A549 treated with GW870086 at 1 μM for 4 hours (cell line): ENCODE data around the gene ZNF276. TPM values are rescaled to one million over a fixed set of nuclear protein-coding genes. Genes with fewer than 3 reads are reported as not detected.

Experiments used
- total RNA-seq: library from RNA; stranded (reverse); fragments of 200-300 nt; extraction: Qiagen RNA extraction; gene quantifications from 5 replicates; pipeline ENCODE4 v1.2.3, GENCODE V29; 2022; ENCODE audit warnings: low read depth

The ZNF276 gene
- total RNA-seq, result 17.4 to 22.3 TPM (median 19.0 TPM) in 5 replicates

GRCh38 chr16:89720813-89721545 lies at the start of gene ZNF276, which contains the start of gene VPS9D1:
Gene ZNF276, plus strand, starts transcription at chr16:89721537. Its CDS starts 104 bp downstream, at chr16:89721641.
Gene VPS9D1, minus strand, starts transcription at chr16:89720898. Its CDS starts 37 bp downstream, at chr16:89720861.

GRCh38 chr16:89686520-89687091 lies 34.7 kb upstream of the ZNF276 start, which contains the start of gene CDK10:
Gene CDK10, plus strand, starts transcription at chr16:89686689. Its CDS starts 22 bp downstream, at chr16:89686711.

GRCh38 chr16:89701425-89702406 lies 19.6 kb upstream of the ZNF276 start, which contains the start of gene SPATA2L:
Gene SPATA2L, minus strand, starts transcription at chr16:89701705. Its CDS starts 473 bp downstream, at chr16:89701232.

Other genes starting within 250 kb of the ZNF276 start
- 91.8 to 122 TPM (median 119 TPM) in 5 replicates for gene ANKRD11, start 231.0 kb upstream of the ZNF276 start, total RNA-seq
- gene SPG7, start 213.1 kb upstream of the ZNF276 start, total RNA-seq, result 98.9 to 113 TPM (median 104 TPM) in 5 replicates
- 3,635 to 4,439 TPM (median 4,294 TPM) in 5 replicates for gene RPL13, start 160.9 kb upstream of the ZNF276 start, total RNA-seq
- gene CPNE7, start 145.8 kb upstream of the ZNF276 start, total RNA-seq, result 58.4 to 79.5 TPM (median 75.2 TPM) in 5 replicates
- 0.87 to 2.3 TPM (median 1.2 TPM) in 5 replicates for gene DPEP1, start 107.9 kb upstream of the ZNF276 start, total RNA-seq
- 93.1 to 112 TPM (median 95.7 TPM) in 5 replicates for gene CHMP1A, start 63.8 kb upstream of the ZNF276 start, total RNA-seq
- gene SPATA33, start 63.7 kb upstream of the ZNF276 start, total RNA-seq, result 14.4 to 18.4 TPM (median 17.0 TPM) in 5 replicates
- gene CDK10, start 34.8 kb upstream of the ZNF276 start, total RNA-seq, result 37.1 to 79.5 TPM (median 45.3 TPM) in 5 replicates
- gene SPATA2L, start 19.8 kb upstream of the ZNF276 start, total RNA-seq, result 9.7 to 12.5 TPM (median 11.6 TPM) in 5 replicates
- 4.0 to 5.2 TPM (median 4.8 TPM) in 5 replicates for gene VPS9D1, start 639 bp upstream of the ZNF276 start, total RNA-seq
- 25.2 to 38.5 TPM (median 34.0 TPM) in 5 replicates for gene FANCA, start 95.1 kb downstream of the ZNF276 start, total RNA-seq
- gene SPIRE2, start 106.9 kb downstream of the ZNF276 start, total RNA-seq, result 5.9 to 8.4 TPM (median 7.9 TPM) in 5 replicates
- gene TCF25, start 152.1 kb downstream of the ZNF276 start, total RNA-seq, result 60.9 to 74.7 TPM (median 73.0 TPM) in 5 replicates
- gene MC1R, start 197.3 kb downstream of the ZNF276 start, total RNA-seq, result 4.5 to 7.3 TPM (median 6.4 TPM) in 5 replicates
- gene TUBB3, start 201.8 kb downstream of the ZNF276 start, total RNA-seq, result 199 to 259 TPM (median 236 TPM) in 5 replicates
- gene DEF8, start 227.2 kb downstream of the ZNF276 start, total RNA-seq, result 98.8 to 115 TPM (median 111 TPM) in 5 replicates